ENCODE measurements around the gene HOXA3. TPM values are rescaled to one million over a fixed set of nuclear protein-coding genes. Genes with fewer than 3 reads are reported as not detected.

The HOXA3 gene
- total RNA-seq, 2 donors from 2014 or later = not detected

DNA sequence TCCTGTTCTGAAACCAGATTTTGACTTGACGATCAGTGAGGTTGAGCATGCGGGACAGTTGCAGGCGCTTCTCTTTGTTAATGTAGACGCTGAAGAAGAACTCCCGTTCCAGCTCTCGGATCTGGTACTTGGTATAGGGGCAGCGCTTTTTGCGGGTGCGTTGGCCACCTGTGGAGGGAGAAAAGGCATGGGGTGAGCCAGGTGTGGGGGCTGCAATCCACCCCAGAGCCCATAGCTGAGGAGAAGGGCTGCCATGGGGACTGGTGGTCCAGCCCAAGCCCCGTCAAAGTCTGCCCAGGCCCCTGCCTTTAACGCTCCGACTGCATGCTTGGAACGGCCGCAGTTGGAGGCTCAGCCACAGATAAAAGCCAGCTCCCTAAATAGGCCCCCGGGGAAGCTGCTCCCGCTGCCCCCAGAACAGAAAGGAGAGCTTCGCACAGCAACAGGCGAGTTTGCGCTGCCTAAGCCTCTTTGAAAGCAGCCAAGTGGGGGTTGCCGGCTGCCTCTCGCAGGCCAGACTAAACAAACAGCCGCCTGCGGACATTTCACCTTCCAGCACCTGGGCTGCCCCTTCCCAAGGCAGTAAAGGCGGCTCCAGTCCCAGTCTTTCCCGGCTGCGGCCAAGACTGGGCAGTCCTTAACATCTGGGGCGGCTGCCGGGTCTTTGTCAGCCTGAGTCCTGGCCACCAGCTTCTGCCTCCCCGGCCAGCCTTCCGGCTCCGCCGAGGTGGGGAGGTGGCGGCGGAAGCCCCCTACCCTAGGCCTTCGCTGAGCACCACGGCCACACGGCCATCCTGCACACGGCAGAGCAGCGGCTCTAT is 30.7 kb upstream of the HOXA3 start:
- H3K9ac ChIP-seq (ENCODE audit: extremely low read depth, low read length, poor library complexity, severe bottlenecking) = no peak overlapping the region
- no peak overlapping the region for H3K27ac Mint-ChIP-seq
- WGBS, 2 experiments (ENCODE audit: insufficient coverage in 1 of 2, insufficient read length in 1 of 2) = 3 to 17% methylated on average over 12 to 37 of the region's 39 CpGs

GRCh38 chr7:27182285-27182841 is 30.0 kb upstream of the HOXA3 start:
- no peak for DNase-seq
- no peak overlapping the region for H3K27ac Mint-ChIP-seq

More for the DNA sequence above, 30.7 kb upstream of the HOXA3 start:
- peak; percentile 89 for DNase-seq
- Mint-ChIP-seq H3K36me3 (ENCODE audit: low read depth) (no peaks in the 10 kb centered on the region), H3K4me1 (peaks cover 19% of the 10 kb centered on the region), H3K4me3 (peak overlapping the region; percentile 46), H3K27me3 (ENCODE audit: insufficient read depth) (peaks cover 100% of the 10 kb centered on the region), H3K9me3 (peaks cover 4% of the 10 kb centered on the region)
- TF ChIP-seq CTCF (conservative IDR thresholded peaks at IDR 0.05) = no peak
- peaks cover 6% of the 10 kb centered on the region for H3K4me1 ChIP-seq (ENCODE audit: control insufficient read depth, insufficient read depth, low read length)
- no peak overlapping the region for H3K27ac ChIP-seq (ENCODE audit: low read depth, low read length)
- peaks cover 100% of the 10 kb centered on the region for H3K27me3 ChIP-seq (ENCODE audit: control insufficient read depth, insufficient read depth, low read length, poor library complexity, severe bottlenecking)
- peak overlapping the region; percentile 77 for H3K4me3 ChIP-seq (ENCODE audit: low read length)
- H3K9me3 ChIP-seq (ENCODE audit: control insufficient read depth, low read length) = no peaks in the 10 kb centered on the region
- H3K36me3 ChIP-seq (ENCODE audit: control insufficient read depth, insufficient read depth, low read length) = no peaks in the 10 kb centered on the region

GRCh38 chr7:27181795-27182275 is 29.5 kb upstream of the HOXA3 start:
- H3K9ac ChIP-seq (ENCODE audit: extremely low read depth, low read length, poor library complexity, severe bottlenecking) = no peak overlapping the region
- TF ChIP-seq CTCF (conservative IDR thresholded peaks at IDR 0.05) = no peak
- Mint-ChIP-seq H3K27me3 (ENCODE audit: insufficient read depth) (peaks cover 100% of the 10 kb centered on the region), H3K27ac (no peak overlapping the region), H3K4me1 (peaks cover 19% of the 10 kb centered on the region), H3K36me3 (ENCODE audit: low read depth) (no peaks in the 10 kb centered on the region), H3K4me3 (no peak overlapping the region), H3K9me3 (peaks cover 4% of the 10 kb centered on the region)
- no peaks in the 10 kb centered on the region for H3K36me3 ChIP-seq (ENCODE audit: control insufficient read depth, insufficient read depth, low read length)
- no peak overlapping the region for H3K4me3 ChIP-seq (ENCODE audit: low read length)
- WGBS, 2 experiments (ENCODE audit: insufficient coverage in 1 of 2, insufficient read length in 1 of 2) = 40 to 47% methylated on average over 2 to 4 of the region's 4 CpGs
- no peak overlapping the region for H3K27ac ChIP-seq (ENCODE audit: low read depth, low read length)
- peak; percentile 35 for DNase-seq
- H3K4me1 ChIP-seq (ENCODE audit: control insufficient read depth, insufficient read depth, low read length) = peaks cover 6% of the 10 kb centered on the region
- H3K9me3 ChIP-seq (ENCODE audit: control insufficient read depth, low read length) = no peaks in the 10 kb centered on the region
- peaks cover 100% of the 10 kb centered on the region for H3K27me3 ChIP-seq (ENCODE audit: control insufficient read depth, insufficient read depth, low read length, poor library complexity, severe bottlenecking)

More at GRCh38 chr7:27182285-27182841, 30.0 kb upstream of the HOXA3 start:
- Histone ChIP-seq H3K4me3 (ENCODE audit: low read length) (no peak overlapping the region), H3K9me3 (ENCODE audit: control insufficient read depth, low read length) (no peaks in the 10 kb centered on the region), H3K4me1 (ENCODE audit: control insufficient read depth, insufficient read depth, low read length) (peaks cover 6% of the 10 kb centered on the region), H3K9ac (ENCODE audit: extremely low read depth, low read length, poor library complexity, severe bottlenecking) (no peak overlapping the region), H3K27ac (ENCODE audit: low read depth, low read length) (no peak overlapping the region), H3K27me3 (ENCODE audit: control insufficient read depth, insufficient read depth, low read length, poor library complexity, severe bottlenecking) (peaks cover 100% of the 10 kb centered on the region), H3K36me3 (ENCODE audit: control insufficient read depth, insufficient read depth, low read length) (no peaks in the 10 kb centered on the region)
- no peaks in the 10 kb centered on the region for H3K36me3 Mint-ChIP-seq (ENCODE audit: low read depth)
- H3K27me3 Mint-ChIP-seq (ENCODE audit: insufficient read depth) = peaks cover 100% of the 10 kb centered on the region
- no peak overlapping the region for H3K4me3 Mint-ChIP-seq
- no peak for TF ChIP-seq CTCF (conservative IDR thresholded peaks at IDR 0.05)
- 29 to 33% methylated on average over 1 to 4 of the region's 4 CpGs for WGBS, 2 experiments (ENCODE audit: insufficient coverage in 1 of 2, insufficient read length in 1 of 2)
- H3K9me3 Mint-ChIP-seq = peaks cover 4% of the 10 kb centered on the region
- peaks cover 19% of the 10 kb centered on the region for H3K4me1 Mint-ChIP-seq
